DMS53 (cell line): ENCODE data around the gene RPN2.

ENCODE experiments used
- DNase-seq: peaks from one replicate; lab custom pipeline; 2025; lab: John Stamatoyannopoulos, UW

Gene RPN2

GRCh38 chr20:37185686-37186085 lies 6.6 kb downstream of the RPN2 start:
- DNase-seq, result no peak

GRCh38 chr20:37188787-37189186 lies 9.7 kb downstream of the RPN2 start:
- DNase-seq, result no peak

GRCh38 chr20:37189416-37190016 lies 10.4 kb downstream of the RPN2 start:
- DNase-seq, result no peak

- peak; percentile 29 for DNase-seq
These were observed 11.4 kb downstream of the RPN2 start for GRCh38 chr20:37190354-37191112.

GRCh38 chr20:37192137-37192854 lies 13.2 kb downstream of the RPN2 start:
- DNase-seq, result peak; percentile 74

GRCh38 chr20:37193226-37193625 lies 14.1 kb downstream of the RPN2 start:
- DNase-seq, result no peak

- DNase-seq, result no peak
These were observed 14.7 kb downstream of the RPN2 start for GRCh38 chr20:37193821-37194220.

- no peak for DNase-seq
These were observed 15.7 kb downstream of the RPN2 start for GRCh38 chr20:37194621-37195417.

GRCh38 chr20:37198932-37199660 lies 20.0 kb downstream of the RPN2 start:
- DNase-seq, result no peak

GRCh38 chr20:37200376-37200775 lies 21.2 kb downstream of the RPN2 start:
- DNase-seq, result no peak

GRCh38 chr20:37200926-37201826 lies 22.0 kb downstream of the RPN2 start:
- no peak for DNase-seq

- no peak for DNase-seq
These were observed 22.7 kb downstream of the RPN2 start for GRCh38 chr20:37201827-37202162.

- DNase-seq, result peak; percentile 63
These were observed 23.3 kb downstream of the RPN2 start for GRCh38 chr20:37202267-37202943.

GRCh38 chr20:37204056-37204455 lies 24.9 kb downstream of the RPN2 start:
- DNase-seq, result no peak

GRCh38 chr20:37205130-37205529 lies 26.0 kb downstream of the RPN2 start:
- no peak for DNase-seq

GRCh38 chr20:37205794-37206193 lies 26.7 kb downstream of the RPN2 start:
- DNase-seq, result no peak

GRCh38 chr20:37207171-37207570 lies 28.0 kb downstream of the RPN2 start:
- DNase-seq, result no peak

GRCh38 chr20:37209193-37209592 lies 30.1 kb downstream of the RPN2 start:
- no peak for DNase-seq

- no peak for DNase-seq
These were observed 30.7 kb downstream of the RPN2 start for GRCh38 chr20:37209661-37210314.

GRCh38 chr20:37218441-37218840 lies 39.3 kb downstream of the RPN2 start:
- no peak for DNase-seq
